Colonic mucosa (tissue), 4 donors: ENCODE results near the gene EEFSEC. TPM values are rescaled to one million over a fixed set of nuclear protein-coding genes. Genes with fewer than 3 reads are reported as not detected.

Source experiments
- DNase-seq: peaks from one replicate; pipeline ENCODE4 v3.0.0-alpha.2; 2020
- H3K27ac ChIP-seq: fragments of 200-600 bp; one replicate; pipeline ENCODE4 v1.8.0; 2021
- H3K27me3 ChIP-seq: fragments of 200-600 bp; one replicate; pipeline ENCODE4 v1.8.0; 2021
- H3K36me3 ChIP-seq: fragments of 200-600 bp; one replicate; pipeline ENCODE4 v1.8.0; 2021
- H3K4me1 ChIP-seq: fragments of 200-600 bp; one replicate; pipeline ENCODE4 v1.8.0; 2021; ENCODE audit warnings: mild to moderate bottlenecking
- H3K4me3 ChIP-seq: fragments of 200-600 bp; one replicate; pipeline ENCODE4 v1.8.0; 2021
- H3K9ac ChIP-seq, 2 donors: one replicate each; pipeline ENCODE4 v1.7.0; 2013; ENCODE audit warnings: control low read depth in 2 of 2, low read depth in 2 of 2, low read length in 2 of 2
- H3K9me3 ChIP-seq: fragments of 200-600 bp; one replicate; pipeline ENCODE4 v1.8.0; 2021
- CTCF ChIP-seq: fragments of 200-600 bp; IDR thresholded peaks from one replicate; pipeline ENCODE4 v1.8.0; 2022; ENCODE audit warnings: antibody characterized with exemption, mild to moderate bottlenecking
- intact Hi-C: fragments of 100-400 bp; cut with DNase I; formaldehyde crosslinking; loops from one replicate; pipeline ENCODE4 v1.14.1; 2022
- total RNA-seq, 2 donors: library from RNA; stranded (reverse); fragmentation: NEBNext Ultra II Directional in 1 of 2; extraction: Animal tissue kit (Norgen Biotek cat#: 25700) in 1 of 2; gene quantifications; one replicate each; pipeline ENCODE4 v1.2.1, GENCODE V29; 2021
- donor health status: healthy.
- donor health status: DM: no; HTN: no; CAD: no.
- donor health status: DM: no; HTN: no; CAD: no.

Gene EEFSEC
- total RNA-seq, 2 donors from 2014 or later: 8.6 to 16.6 TPM

GRCh38 chr3:128199110-128199509 is 45.8 kb downstream of the EEFSEC start:
- intact Hi-C loops: no loop called here
- H3K27me3 ChIP-seq: no peaks in the 10 kb centered on the region
- H3K9me3 ChIP-seq: no peaks in the 10 kb centered on the region
- no peak for TF ChIP-seq CTCF
- no peaks in the 10 kb centered on the region for H3K36me3 ChIP-seq
- no peak overlapping the region for H3K27ac ChIP-seq
- no peaks in the 10 kb centered on the region for H3K4me1 ChIP-seq
- DNase-seq: no peak
- H3K9ac ChIP-seq: no peak overlapping the region
- H3K4me3 ChIP-seq: no peak overlapping the region

- no peak overlapping the region for H3K4me3 ChIP-seq
- intact Hi-C loops: no loop called here
- H3K27ac ChIP-seq: no peak overlapping the region
- no peaks in the 10 kb centered on the region for H3K36me3 ChIP-seq
- TF ChIP-seq CTCF: no peak
- no peak overlapping the region for H3K9ac ChIP-seq
- no peaks in the 10 kb centered on the region for H3K27me3 ChIP-seq
- no peak for DNase-seq
- H3K4me1 ChIP-seq: no peaks in the 10 kb centered on the region
- H3K9me3 ChIP-seq: no peaks in the 10 kb centered on the region
Measured at GRCh38 chr3:128201158-128201755, 48.0 kb downstream of the EEFSEC start.

GRCh38 chr3:128203169-128203568 is 49.9 kb downstream of the EEFSEC start:
- DNase-seq: peak; percentile 1
- TF ChIP-seq CTCF: no peak

DNA sequence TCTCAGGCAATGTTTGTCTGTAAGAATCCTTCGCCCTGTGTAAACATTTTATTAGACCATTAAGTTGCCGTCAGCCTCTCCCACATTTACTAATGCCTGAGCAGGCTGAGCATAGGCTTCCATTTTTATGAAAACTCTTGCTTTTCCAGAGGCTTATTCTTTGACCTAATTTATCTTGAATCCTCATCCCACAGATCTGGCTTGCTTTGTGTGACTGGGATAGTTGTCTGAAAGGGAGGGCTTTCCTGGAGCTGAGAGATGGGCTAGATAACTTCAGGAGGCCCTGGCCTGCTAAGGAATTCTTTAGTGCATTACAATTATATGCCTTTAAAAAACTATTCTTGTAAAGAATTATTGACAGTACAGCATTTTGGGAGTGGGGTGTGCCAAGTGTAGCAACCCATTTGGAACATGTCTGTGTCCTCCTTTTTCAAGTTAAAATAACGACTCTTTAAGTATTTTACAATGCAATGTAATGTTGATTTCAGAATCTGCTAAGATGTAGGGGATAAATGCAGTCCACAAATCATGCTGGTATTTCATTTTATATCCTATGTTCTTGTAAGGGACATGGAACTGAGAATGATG is 52.4 kb downstream of the EEFSEC start:
- Histone ChIP-seq H3K9me3 (no peaks in the 10 kb centered on the region), H3K9ac (no peak overlapping the region), H3K36me3 (no peaks in the 10 kb centered on the region), H3K4me3 (no peak overlapping the region), H3K27me3 (no peaks in the 10 kb centered on the region), H3K27ac (no peak overlapping the region), H3K4me1 (no peaks in the 10 kb centered on the region)
- no peak for TF ChIP-seq CTCF
- intact Hi-C loops: no loop called here
- DNase-seq: no peak

More at GRCh38 chr3:128203169-128203568, 49.9 kb downstream of the EEFSEC start:
- intact Hi-C loops: no loop called here
- Histone ChIP-seq H3K9ac (no peak overlapping the region), H3K27me3 (no peaks in the 10 kb centered on the region), H3K27ac (no peak overlapping the region), H3K4me3 (no peak overlapping the region), H3K4me1 (no peaks in the 10 kb centered on the region), H3K9me3 (no peaks in the 10 kb centered on the region), H3K36me3 (no peaks in the 10 kb centered on the region)

- Histone ChIP-seq H3K9me3 (no peaks in the 10 kb centered on the region), H3K9ac (no peak overlapping the region), H3K4me3 (no peak overlapping the region), H3K36me3 (no peaks in the 10 kb centered on the region), H3K27me3 (no peaks in the 10 kb centered on the region), H3K27ac (no peak overlapping the region), H3K4me1 (no peaks in the 10 kb centered on the region)
- intact Hi-C loops: no loop called here
- no peak for TF ChIP-seq CTCF
- DNase-seq: no peak
Measured at GRCh38 chr3:128207951-128208350, 54.7 kb downstream of the EEFSEC start.
